GM18511 (cell line): ENCODE measurements around the gene STK11.
A peak's percentile ranks its signal among the peaks of the same experiment; 100 is the strongest.
"Not testable (repeated sequence)": the region's sequence is repeated elsewhere in the genome, so short reads cannot be mapped to it uniquely, and the experiment has no call there.

Experiments
- ATAC-seq: cut with Tn5 transposase; IDR thresholded peaks from one replicate; pipeline ENCODE4 v1.9.1; 2021; ENCODE audit warnings: mild to moderate bottlenecking, moderate library complexity; ENCODE audit not compliant: unreplicated experiment

STK11 gene

DNA sequence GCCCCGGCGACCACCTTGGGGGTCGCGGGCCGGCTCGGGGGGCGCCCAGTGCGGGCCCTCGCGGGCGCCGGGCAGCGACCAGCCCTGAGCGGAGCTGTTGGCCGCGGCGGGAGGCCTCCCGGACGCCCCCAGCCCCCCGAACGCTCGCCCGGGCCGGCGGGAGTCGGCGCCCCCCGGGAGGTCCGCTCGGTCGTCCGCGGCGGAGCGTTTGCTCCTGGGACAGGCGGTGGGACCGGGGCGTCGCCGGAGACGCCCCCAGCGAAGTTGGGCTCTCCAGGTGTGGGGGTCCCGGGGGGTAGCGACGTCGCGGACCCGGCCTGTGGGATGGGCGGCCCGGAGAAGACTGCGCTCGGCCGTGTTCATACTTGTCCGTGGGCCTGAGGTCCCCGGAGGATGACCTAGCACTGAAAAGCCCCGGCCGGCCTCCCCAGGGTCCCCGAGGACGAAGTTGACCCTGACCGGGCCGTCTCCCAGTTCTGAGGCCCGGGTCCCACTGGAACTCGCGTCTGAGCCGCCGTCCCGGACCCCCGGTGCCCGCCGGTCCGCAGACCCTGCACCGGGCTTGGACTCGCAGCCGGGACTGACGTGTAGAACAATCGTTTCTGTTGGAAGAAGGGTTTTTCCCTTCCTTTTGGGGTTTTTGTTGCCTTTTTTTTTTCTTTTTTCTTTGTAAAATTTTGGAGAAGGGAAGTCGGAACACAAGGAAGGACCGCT is 729 bp downstream of the STK11 start:
- ATAC-seq: no peak

DNA sequence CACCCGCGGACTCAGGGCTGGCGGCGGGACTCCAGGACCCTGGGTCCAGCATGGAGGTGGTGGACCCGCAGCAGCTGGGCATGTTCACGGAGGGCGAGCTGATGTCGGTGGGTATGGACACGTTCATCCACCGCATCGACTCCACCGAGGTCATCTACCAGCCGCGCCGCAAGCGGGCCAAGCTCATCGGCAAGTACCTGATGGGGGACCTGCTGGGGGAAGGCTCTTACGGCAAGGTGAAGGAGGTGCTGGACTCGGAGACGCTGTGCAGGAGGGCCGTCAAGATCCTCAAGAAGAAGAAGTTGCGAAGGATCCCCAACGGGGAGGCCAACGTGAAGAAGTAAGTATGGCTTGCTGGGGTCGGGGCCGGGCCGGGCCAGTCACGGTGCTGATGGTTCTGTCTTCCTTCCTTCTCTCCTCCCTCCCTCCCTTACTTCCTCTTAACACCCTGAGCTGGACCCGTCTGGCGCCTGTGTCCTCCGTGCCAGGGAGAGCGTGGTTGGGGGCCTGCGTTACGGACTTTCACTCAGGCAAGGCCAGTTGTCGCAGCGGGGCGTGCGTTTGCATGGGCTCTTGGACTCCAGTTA is 1.4 kb downstream of the STK11 start:
- ATAC-seq: no peak

DNA sequence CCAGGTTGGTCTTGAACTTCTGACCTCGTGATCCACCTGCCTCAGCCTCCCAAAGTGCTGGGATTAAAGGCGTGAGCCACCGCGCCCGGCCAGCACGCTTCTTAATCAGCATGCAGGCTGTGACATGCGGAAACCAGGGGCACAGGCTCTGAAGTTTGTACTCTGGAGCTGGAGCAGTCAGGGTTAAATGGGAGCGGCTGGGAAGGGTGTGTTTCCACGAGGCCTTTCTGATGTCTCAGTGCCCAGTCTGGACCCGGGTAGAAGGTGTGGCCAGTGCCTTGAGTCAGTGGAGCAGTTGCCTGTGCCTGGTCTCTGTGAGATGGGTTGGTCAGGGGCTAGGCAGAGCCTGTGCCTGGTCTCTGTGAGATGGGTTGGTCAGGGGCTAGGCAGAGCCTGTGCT is 3.3 kb downstream of the STK11 start:
- ATAC-seq: not testable (repeated sequence)

DNA sequence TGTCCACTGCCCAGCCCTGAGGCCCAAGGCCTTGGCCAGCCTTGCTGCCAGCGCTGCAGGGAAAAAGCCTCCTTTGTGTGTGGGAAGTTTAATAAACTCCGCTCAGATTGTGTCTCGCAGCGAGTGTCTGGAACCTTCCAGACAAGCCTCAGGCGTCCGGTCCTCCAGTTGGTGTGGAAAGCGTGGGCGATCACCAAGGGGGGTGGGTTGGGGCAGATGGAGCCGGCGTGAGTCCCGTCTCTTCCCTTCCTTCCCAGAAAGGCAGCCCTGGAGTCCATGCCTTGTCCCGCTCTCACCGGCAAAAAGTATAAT is 4.6 kb downstream of the STK11 start:
- ATAC-seq: no peak

DNA sequence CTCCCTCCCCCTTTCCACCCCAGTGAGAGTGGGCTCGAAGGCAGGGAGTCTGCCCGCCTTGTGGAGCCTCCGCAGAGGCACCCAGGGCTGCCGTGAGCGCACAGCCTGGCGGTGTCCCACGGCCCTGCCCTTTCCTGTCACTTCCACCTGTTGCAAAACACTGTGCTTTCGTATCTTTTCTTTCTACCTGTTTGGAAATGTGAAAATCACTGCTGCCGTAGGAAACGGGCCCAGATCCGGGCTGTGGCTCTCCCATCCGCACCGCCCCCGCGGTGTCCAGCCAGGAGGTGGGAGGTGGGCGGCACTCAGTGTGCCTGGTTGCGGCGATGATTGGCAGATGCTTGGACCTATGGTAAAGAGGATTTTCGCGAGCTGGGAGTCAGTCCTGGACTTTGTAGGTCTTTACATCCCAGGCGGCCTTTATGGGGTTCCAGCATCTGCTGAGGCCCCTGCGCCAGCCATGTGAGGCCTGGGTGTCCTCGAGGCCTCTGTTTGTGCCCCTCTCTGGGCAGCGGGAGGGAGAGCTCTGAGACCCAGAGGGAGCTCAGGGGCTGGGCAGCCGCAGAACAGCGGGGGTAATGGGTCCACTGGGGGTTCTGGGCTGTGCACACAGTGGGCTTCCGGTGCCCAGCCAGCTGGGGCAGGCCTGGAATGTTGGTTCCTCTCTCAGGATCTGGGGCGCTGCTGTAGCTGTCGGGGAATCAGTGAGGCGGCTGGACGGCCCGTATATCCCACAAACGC is 6.1 kb downstream of the STK11 start:
- ATAC-seq: no peak

DNA sequence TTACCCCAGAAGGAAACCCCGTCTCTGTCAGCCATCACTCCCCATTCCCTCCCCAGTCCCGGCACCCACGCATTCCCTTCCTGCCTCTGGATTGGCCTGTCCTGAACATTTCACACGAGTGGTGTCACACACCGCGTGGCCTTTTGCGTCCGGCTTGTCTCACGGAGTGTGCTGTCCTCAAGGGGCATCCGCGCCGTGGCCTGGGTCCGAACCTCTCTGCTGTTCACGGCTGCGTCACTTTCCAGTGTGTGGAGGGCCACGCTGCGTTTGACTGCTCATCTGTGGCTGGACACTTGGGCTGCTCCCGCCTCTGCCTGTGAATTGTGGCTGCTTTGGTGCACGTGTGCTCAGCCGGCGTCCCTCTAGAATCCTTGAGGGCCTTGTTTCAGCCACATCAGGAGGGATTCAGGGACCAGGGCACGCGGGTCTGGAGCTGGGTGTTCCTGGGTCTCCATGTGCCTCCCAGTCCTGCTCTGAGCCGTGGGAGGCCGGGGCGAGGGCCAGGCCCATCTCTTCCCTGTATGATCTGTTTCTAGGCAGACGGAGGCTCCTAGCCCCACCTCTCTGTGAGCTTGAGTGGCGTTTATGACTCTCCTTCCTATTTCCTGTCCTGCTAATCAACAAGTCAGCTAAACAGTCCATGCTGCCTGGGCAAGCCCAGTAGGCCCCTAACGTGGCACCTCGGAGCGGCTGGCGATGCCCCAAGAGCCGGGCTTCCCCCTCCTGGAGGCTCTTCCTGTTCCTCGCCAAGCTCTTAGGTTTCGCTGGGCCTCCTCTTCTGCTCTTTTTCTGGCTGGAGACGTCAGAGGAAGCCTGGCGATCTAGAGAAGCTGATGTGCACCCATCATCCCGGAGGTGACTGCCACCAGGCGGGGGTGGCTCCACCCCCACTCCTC is 8.1 kb downstream of the STK11 start:
- peak; percentile 68 for ATAC-seq

DNA sequence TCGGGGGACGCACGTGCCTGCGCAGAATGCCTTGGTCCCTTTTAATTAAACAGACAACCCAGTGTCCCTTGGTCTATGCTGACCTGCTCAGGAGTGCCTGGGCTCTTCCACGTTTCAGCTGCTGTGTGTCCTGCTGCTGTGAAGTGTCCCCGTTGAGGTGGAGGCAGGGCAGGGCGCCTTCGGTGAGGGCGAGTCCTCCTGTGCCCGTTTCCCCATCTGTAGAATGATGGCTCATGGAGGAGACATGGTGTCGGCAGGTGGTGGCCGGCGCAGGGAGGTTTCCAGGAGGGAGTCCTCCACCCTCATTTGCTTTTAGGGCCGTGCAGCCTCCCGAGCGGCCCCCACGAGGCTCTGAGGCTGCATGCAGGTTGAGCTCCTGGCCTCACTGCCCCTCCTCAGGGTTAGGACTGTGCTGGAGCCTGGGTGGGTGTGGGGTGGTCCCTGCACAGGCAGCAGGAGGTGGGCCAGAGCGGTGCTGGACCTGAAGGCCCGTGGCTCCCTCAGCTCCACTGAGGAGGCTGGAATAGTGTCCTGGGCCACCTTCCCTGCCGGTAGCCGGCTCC is 8.8 kb downstream of the STK11 start:
- no peak for ATAC-seq

DNA sequence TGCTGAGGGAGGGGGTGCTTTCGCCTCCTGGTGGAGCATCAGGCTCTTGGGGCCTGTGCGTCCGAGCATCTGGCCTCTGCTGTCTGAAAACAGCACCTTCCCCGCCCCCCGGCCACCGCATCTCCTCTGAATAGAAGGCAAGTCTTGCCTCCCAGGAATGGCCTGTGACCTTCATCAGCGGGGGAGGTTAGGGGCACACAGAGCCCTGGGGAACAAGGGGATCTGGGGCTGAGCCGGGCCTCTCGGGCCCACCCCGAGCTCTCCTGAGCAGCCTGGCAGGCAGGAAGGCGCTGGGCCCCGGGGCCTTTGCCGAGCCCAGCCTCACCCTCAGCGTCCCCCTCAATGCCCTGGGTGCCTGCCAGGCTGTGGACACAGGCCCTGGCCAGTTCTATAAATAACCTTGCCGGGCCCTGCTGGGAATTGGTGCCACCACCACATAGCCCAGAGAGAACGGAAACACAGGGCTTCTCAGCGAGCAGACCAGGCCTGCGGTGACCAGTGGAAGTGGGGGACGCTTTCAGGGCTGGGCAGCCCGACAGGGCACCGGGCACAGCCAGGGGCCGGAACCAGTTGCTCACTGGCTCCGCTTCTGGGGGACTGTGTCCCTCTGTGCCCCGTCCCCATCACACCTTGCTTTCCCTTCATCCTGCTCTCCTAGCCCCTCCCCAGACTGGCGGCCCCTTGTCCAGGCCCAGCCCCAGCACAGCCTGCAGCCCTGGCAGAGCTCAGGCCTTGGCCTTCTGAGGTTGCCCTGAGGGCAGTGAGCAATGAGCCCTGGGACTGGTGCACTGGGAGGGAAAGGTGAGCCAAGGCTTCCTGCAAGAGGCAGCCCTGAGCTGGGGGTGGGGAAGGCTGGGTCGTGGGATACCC is 9.5 kb downstream of the STK11 start:
- no peak for ATAC-seq

DNA sequence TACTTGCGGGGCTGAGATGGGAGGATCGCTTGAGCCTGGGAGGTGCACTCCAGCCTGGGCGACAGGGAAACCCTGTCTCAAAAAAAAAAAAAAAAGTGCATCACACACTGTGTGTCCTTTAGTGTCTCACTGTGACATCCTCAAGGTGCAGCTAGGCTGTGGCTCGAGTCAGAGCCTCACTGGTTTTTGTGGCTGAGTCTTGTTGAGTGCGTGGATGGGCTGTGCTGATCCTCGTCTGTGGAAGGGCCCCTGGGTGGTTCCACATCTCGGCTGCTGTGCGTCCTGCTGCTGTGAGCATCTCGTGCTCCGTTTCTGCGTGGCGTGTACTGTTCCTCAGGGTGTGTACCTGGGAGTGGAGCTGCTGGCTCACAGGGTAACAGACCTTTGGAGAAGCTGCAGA is 11.2 kb downstream of the STK11 start:
- no peak for ATAC-seq

DNA sequence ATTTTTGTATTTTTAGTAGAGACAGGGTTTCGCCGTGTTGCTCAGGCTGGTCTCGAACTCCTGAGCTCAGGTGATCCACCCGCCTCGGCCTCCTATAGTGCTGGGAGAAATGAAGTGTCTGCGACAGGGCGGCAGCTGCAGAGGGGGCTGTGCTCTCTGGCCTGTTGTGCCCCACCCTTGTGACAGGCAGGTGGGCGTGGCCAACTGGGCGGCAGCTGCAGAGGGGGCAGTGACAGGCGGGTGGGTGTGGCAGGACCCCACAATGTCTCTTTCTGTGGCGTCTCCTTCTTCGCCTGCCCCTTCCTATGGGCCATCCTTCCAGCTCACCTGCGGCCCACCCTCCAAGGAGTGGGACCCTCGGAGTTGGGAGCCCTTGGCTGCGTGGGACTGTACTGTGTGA is 11.8 kb downstream of the STK11 start:
- ATAC-seq: no peak

DNA sequence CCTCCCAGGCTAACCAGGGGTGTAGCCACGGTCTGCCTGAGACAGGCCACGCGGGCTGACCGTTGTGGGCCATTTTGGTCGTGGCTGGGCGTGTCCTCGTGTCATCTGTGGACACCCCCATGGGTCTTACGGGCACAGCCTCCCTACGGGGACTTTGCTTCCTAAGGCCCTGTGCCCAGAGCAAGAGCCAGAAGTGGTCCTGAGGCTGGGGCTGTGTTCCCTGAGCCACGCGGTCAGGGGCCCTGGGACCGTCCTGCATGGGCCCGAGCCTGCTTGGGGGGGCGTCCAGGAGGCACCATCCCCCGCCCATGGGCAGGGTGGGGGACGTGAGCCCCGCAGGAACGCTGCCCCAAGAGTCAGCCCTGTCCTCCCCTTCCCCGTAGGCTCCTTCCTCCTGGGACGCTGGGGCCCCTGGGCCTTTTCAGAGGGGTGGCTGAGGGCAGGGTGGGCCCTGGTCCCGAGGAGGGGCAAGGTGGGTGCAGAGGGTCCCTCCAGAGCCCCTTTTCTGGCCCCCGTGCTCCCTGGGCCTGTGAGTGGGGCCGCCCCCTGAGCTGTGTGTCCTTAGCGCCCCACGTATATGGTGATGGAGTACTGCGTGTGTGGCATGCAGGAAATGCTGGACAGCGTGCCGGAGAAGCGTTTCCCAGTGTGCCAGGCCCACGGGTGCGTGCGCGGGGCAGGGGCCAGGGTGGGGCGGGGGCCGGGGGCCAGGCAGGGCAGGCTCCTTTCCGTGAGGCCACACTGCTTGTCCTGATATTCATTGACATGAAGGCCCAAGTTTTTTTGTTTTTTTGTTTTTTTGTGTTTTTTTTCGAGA is 13.4 kb downstream of the STK11 start:
- ATAC-seq: no peak

DNA sequence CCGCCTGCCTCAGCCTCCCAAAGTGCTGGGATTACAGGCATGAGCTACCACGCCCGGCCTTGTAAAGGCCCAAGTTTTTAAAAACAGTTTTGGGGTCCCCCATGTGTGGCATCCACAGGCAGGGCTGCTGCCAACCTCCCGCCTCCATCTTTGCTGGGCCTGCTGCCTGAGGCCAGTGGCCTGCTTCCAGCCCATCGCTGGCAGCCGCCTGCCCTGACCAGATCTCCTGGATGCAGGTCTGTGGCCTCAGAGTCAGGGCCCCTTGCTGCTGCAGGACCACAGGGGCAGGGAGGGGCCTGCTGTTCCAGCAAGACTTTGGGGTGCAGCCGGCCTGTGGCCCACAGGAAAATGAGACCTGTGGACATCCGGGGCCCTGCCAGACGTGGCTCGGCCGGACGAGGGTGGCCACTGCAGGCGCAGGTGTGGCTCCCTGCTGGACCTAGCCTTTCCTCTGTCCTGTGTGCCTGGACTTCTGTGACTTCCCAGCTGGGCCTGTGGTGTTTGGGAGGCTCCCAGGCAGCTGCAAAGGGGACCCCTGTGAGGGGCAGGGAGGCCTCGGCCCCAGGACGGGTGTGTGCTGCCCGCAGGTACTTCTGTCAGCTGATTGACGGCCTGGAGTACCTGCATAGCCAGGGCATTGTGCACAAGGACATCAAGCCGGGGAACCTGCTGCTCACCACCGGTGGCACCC is 14.4 kb downstream of the STK11 start:
- no peak for ATAC-seq

DNA sequence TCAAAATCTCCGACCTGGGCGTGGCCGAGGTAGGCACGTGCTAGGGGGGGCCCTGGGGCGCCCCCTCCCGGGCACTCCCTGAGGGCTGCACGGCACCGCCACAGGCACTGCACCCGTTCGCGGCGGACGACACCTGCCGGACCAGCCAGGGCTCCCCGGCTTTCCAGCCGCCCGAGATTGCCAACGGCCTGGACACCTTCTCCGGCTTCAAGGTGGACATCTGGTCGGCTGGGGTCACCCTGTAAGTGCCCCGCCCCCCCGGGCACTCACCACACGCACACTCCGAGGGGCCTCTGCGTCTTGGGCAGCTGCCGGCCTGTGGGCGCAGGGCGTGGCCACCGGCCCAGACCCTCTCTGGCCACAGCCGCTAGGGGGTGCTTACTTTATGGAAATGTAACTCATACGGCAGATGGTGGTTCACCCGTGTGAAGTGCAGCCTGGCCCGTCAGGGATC is 14.9 kb downstream of the STK11 start:
- no peak for ATAC-seq

DNA sequence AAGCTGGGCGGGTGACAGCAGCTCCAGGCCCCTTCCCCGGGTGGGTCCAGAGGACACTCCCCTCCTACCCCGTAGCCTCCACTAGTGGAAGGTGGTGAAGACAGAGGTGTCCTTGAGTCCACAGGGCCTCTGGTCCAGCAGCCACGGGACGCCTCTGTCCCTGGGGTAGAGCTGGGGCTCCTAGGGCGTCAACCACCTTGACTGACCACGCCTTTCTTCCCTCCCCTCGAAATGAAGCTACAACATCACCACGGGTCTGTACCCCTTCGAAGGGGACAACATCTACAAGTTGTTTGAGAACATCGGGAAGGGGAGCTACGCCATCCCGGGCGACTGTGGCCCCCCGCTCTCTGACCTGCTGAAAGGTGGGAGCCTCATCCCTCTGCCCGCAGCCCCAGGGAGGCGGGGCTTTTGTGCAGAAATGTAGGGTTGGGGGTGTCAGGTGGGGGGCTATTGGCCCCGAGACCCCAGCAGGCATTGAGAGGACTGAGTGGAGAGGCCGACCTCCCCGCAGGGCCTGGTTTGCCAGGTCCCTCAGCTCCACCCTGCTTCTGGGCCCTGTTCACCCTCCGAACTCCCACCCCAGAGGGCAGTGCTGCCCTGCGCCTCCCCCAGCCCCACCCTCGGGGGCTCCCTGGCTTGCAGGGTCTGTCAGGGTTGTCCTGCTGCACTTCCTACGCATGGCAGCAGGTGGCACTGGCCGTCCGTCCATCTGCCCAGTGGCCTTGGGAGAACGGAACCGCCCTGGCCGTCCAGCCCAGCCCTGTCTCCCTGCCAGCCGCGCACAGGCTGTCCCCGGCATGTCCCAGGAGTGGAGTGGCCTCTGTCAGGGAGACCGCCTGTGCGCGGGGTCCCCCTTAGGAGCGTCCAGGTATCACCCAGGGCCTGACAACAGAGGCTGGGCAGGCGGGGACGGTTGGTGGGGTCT is 15.7 kb downstream of the STK11 start:
- no peak for ATAC-seq

DNA sequence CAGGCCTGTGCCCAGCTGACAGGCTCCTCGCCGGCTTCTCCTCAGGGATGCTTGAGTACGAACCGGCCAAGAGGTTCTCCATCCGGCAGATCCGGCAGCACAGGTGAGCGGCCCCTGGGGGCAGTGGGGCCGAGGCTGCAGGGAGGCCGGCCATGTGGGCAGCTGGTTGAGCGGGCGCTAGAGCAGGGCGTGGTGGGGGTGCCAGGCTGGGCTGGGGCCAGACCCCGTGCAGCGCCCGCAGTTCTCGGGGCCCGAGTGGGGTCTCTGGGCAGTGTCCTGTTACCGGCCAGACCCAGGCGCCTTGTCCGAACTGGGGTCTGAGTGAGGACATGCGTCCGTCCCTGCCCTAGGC is 16.3 kb downstream of the STK11 start:
- no peak for ATAC-seq

DNA sequence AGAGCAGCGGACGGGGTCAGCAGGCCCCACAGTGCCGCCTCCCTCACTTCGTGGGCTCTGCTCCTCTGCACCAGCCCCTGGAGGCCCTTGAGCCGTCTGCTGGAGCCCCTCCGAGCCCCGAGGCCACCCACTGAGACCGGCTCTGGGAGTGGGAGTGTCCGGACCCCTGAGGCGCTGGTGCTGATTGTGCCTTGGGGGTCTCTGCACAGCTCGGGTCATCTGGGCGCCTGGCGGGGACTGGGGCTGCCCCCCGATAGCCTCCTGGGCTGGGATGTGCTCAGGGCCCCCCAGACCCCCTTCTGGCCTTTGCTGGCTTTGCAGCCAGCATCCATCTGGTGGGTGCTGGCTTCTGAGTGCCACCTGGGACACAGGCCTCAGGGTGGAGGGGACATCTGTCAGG is 16.8 kb downstream of the STK11 start:
- no peak for ATAC-seq

DNA sequence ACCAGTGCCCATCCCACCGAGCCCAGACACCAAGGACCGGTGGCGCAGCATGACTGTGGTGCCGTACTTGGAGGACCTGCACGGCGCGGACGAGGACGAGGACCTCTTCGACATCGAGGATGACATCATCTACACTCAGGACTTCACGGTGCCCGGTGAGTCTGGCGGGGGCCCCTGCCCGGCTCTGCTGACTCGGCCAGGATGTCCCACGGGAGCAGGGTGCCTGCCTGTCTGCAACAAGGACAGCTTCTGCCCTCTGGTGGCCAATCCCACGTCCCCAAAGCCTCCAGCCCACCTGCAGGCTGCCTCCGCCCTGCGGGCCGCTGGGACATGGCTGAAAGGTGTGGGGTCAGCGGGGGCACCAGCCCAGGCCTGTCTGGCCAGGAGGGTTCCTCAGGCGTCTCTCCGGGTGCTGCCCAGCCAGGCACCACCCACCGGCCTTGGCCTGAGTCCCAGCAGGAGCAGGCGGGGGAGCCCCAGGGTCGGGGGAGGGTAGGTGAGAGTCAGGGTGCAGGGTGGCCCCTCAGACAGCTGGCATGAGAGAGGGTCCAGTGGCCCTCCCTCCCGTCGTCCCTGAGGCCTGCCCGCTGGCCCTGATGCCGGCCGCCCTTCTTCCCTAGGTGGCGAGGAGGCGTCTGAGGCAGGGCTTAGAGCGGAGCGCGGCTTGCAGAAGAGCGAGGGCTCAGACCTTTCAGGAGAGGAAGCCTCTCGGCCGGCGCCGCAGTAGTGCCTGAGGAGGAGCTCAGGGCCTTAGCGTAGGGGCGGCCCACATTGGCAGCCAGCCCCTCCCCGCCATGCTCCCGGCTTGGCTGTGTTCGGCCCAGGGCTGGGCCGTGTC is 17.7 kb downstream of the STK11 start:
- no peak for ATAC-seq
